GM23338 (cell line): ENCODE results near the gene PCMT1. TPM values are rescaled to one million over a fixed set of nuclear protein-coding genes. Genes with fewer than 3 reads are reported as not detected.

Experiments used
- ZNF462 ChIP-seq: fragments of 250-450 bp; sonication (Bioruptor Pico); IDR thresholded peaks from 2 replicates; pipeline ENCODE4 v1.5.0; 2020; ENCODE audit warnings: mild to moderate bottlenecking, moderate library complexity
- polyA plus RNA-seq: library from polyadenylated mRNA; unstranded; fragments of >200 nt; fragmentation: Nextera tagmentation; extraction: Ambion mirVana; gene quantifications from 2 replicates; pipeline ENCODE4 v1.2.1, GENCODE V29; 2016
- total RNA-seq: library from RNA; depleted of rRNA; stranded (reverse); fragments of >200 nt; shearing (Covaris generic); gene quantifications from 2 replicates; pipeline ENCODE4 v1.2.3, GENCODE V29; 2014; rRNA removed

Gene PCMT1
- total and polyA plus RNA-seq, 2 experiments from 2014 or later, result 87.6 to 168 TPM

- TF ChIP-seq ZNF462 (CRISPR knock-in tag), result no peak
Measured at GRCh38 chr6:149860513-149860833, 110.9 kb downstream of the PCMT1 start (continued).

Other genes starting within 250 kb of the PCMT1 start
- gene PPIL4, start 203.7 kb upstream of the PCMT1 start, total RNA-seq, result 29.7 and 35.1 TPM in 2 replicates
- gene PPIL4, start 203.7 kb upstream of the PCMT1 start, polyA plus RNA-seq, result 35.3 and 47.3 TPM in 2 replicates
- 13.4 and 19.2 TPM in 2 replicates for gene GINM1, start 183.4 kb upstream of the PCMT1 start, total RNA-seq
- gene GINM1, start 183.4 kb upstream of the PCMT1 start, polyA plus RNA-seq, result 23.5 and 24.1 TPM in 2 replicates
- gene KATNA1, start 101.0 kb upstream of the PCMT1 start, total RNA-seq, result 21.4 and 26.3 TPM in 2 replicates
- gene KATNA1, start 101.0 kb upstream of the PCMT1 start, polyA plus RNA-seq, result 17.2 and 19.1 TPM in 2 replicates
- gene LATS1, start 31.6 kb upstream of the PCMT1 start, total RNA-seq, result 17.2 and 18.8 TPM in 2 replicates
- 6.7 and 7.5 TPM in 2 replicates for gene LATS1, start 31.6 kb upstream of the PCMT1 start, polyA plus RNA-seq
- gene NUP43, start 3.2 kb upstream of the PCMT1 start, total RNA-seq, result 71.8 and 87.2 TPM in 2 replicates
- 20.8 and 23.4 TPM in 2 replicates for gene NUP43, start 3.2 kb upstream of the PCMT1 start, polyA plus RNA-seq
- gene LRP11, start 114.6 kb downstream of the PCMT1 start, total RNA-seq, result 31.5 and 37.1 TPM in 2 replicates
- 9.3 and 10.8 TPM in 2 replicates for gene LRP11, start 114.6 kb downstream of the PCMT1 start, polyA plus RNA-seq
- gene RAET1E, start 148.4 kb downstream of the PCMT1 start, total RNA-seq, result not detected in 2 replicates
- gene RAET1E, start 148.4 kb downstream of the PCMT1 start, polyA plus RNA-seq, result not detected in 2 replicates
- gene RAET1G, start 173.4 kb downstream of the PCMT1 start, total RNA-seq, result not detected in 2 replicates
- gene RAET1G, start 173.4 kb downstream of the PCMT1 start, polyA plus RNA-seq, result not detected in 2 replicates
- 1.1 TPM in 1 of 2 replicates, not detected in the other for gene ULBP2, start 192.3 kb downstream of the PCMT1 start, total RNA-seq
- gene ULBP2, start 192.3 kb downstream of the PCMT1 start, polyA plus RNA-seq, result 0.21 TPM in 1 of 2 replicates, not detected in the other
- 1.0 and 1.7 TPM in 2 replicates for gene ULBP1, start 214.2 kb downstream of the PCMT1 start, total RNA-seq
- gene ULBP1, start 214.2 kb downstream of the PCMT1 start, polyA plus RNA-seq, result 0.74 and 1.3 TPM in 2 replicates